Ureter (tissue), 1 donor: ENCODE data around the gene ZNF768. TPM values are rescaled to one million over a fixed set of nuclear protein-coding genes. Genes with fewer than 3 reads are reported as not detected.
"Not testable (repeated sequence)": the region's sequence is repeated elsewhere in the genome, so short reads cannot be mapped to it uniquely, and the experiment has no call there.

Experiments
- DNase-seq: peaks from one replicate; pipeline ENCODE4 v3.0.0-alpha.2; 2020; ENCODE audit warnings: low spot score
- total RNA-seq: library from RNA; stranded (reverse); gene quantifications from one replicate; pipeline ENCODE4 v1.2.4, GENCODE V29; 2023
- donor health status: DM: yes; HTN: yes; CAD: no.

Gene ZNF768
- total RNA-seq, 1 donor from 2014 or later: 37.6 TPM

DNA sequence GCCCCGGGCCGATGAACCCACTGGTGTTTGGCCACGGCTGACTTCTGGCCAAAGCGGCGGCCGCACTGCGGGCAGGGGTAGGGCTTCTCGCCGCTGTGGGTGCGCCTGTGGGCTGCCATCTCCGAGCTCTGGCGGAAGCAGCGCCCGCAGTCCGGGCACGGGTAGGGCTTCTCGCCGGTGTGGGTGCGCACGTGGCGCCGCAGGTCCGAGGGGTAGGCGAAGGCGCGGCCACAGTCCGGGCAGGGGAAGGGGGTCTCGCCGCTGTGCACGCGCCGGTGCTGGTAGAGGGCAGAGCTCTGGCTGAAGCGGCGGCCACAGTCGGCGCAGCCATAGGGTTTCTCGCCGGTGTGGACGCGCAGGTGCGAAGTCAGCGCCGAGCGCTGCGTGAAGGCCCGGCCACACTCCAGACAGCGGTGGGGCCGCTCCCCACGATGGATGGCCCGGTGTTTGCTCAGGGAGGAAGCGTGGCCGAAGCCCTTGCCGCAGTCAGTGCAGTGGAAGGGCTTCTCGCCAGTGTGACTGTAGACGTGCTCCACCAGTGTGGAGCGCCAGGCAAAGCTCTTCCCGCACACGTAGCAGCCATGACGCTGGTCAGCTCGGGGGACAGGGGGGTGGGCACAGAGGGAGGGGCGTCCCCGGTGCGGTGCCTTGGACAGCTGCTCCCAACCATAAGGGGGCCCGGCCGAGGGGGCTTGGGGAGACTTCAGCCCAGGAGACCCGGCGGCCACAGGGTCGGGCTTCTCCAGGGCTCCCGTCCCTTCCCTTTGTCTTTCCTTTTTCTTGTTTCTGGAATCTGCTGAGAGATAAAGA is 29.2 kb upstream of the ZNF768 start:
- DNase-seq: no peak

DNA sequence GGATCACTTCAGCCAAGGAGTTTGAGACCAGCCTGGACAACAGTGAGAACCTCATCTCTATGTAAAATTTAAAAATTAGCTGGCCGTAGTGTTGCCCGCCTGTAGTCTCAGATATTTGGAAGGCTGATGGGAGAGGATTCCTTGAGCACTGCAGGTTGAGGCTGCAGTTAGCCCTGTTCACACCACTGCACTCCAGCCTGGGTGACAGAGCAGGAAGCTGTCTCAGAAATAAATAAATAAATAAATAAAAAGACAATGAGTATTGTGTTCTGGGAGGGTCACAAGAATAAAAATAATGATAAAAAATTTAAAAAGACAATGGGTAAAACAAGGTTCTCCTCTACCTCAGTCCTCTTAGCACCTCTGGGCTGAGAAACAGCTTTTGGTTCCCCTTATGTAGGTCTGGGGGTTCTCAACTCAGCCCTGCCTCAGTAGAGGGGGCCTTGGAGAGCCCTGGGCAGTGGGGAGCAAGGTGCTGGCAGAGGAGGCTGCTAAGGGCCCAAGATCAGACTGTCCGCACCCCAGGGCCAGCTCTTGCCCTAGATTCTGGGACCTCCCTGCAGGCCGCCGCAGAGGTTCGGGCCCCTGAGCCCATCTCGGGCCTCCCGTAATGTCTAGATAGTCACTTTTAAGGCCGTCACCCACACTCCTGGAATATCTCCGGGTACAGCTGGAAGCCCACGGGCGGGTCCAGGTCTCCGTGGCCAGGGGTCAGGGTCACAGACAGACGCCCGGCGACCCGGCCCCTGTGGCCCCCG is 28.4 kb upstream of the ZNF768 start:
- no peak for DNase-seq

DNA sequence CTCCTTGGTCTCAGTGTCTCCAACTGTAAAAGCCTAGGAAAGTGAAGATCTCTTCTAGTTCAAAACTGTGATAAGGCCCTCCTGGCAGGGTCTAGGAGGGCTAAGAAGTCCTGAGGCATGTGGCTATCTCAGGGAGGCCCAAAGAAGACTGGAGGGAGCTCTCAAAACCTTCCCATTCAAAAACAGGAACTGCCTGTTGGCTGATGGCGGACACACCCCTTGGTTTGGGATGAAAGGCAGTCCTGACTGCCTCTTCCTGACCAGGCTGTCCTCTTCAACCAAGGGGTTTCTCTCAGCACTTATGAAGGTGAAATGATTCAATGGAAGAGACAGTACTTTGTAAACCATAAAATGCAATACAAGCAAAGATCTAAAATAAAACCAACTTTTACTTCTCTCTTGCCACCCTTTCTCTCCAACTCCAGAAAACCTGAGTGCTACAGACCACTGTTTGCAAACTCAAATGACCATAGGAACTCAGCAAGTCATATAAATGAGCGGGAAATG is 27.1 kb upstream of the ZNF768 start:
- DNase-seq: no peak

DNA sequence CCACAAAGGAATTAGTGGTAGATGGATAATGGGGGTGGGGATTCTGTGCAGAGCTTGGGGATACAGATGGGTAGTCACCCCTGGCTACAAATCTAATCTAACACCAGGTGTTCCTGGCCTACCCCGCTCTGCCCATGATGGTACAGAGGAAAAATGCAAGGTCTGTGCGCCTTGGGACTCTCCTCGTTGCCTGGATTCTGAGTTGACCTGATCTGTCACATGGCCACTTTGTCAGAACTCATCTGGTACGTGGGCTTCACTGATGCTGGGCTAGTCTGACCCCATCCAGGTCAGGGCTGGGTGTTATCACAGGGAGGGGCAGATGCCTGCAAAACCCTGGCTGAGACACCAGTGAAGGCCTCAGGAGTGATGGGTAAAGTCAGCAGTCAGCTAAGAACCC is 26.6 kb upstream of the ZNF768 start:
- DNase-seq: no peak

DNA sequence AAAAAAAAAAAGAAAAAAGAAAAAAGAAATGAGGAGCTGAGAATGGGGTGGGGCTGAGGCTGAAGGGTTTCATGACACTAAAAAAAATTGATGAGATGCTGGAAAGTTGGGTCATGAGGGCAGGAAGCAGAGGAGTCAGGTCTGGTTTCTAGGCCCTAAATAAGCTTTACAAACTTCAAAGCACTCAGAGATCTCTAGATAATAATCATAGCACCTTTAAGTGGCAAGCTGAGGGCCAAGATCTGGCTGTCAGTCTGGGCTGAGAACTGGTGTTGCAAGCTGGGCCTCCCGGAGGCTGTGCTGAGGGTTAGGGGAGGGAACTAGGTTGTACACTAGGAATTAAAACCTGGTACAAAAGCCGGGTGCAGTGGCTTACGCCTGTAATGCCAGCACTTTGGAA is 25.4 kb upstream of the ZNF768 start:
- no peak for DNase-seq

DNA sequence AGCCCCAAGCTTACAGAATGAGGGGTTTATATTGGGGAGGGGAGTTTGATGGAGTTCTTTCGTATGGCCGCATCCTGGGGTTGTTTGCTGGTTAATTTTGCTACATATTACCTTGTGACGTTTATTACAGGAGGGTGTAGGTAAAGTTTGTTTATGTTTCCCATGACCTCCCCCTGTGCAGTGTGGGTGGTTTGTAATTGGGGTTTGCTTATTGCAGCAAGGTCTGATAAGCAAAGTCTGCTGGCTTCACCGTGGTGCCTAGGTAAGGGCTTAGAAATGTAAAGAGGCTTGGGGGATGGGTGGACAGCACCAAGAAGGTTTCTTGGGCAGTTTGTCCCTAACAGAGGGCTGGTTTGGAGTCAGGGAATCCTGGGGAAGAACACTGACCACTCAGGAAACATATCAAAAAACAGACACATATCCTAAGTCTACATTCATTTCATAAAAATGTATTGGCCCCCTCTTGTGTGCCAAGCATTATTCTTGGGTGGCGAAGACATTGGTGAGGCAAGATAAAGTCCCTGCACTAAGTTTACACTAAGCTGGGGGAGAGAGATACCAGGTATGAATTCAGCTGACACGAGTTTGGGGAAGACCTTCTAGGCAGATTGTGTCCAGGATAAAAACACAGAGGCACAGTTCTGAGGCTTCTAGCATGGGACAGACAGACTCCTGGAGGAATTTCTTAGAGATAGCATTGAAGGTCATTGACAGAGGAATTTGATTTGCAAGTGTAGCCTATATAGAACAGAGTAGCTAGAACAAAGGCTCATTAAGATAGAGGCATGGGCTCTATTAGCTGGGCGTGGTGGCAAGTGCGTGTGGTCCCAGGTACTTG is 22.3 kb upstream of the ZNF768 start:
- no peak for DNase-seq

DNA sequence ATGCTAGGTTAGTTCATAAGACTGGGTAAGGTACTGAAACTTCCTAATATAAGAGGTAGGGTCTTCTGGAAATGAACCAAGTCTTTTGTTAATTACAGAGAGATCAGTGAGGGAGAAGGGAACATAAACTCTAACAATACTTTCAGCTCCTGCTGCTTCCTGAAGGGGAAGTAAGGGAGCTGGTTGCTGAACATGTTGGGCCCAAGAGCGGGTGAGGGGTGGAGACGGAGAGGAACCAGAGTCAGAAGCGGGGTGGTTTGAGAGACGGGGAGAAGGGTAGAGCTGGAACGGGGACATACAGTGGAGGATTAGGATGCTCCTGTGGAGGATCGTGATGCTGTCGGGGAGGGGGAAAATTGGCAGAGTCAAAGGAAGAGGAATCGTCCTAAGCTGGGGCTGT is 19.7 kb upstream of the ZNF768 start:
- DNase-seq: no peak

DNA sequence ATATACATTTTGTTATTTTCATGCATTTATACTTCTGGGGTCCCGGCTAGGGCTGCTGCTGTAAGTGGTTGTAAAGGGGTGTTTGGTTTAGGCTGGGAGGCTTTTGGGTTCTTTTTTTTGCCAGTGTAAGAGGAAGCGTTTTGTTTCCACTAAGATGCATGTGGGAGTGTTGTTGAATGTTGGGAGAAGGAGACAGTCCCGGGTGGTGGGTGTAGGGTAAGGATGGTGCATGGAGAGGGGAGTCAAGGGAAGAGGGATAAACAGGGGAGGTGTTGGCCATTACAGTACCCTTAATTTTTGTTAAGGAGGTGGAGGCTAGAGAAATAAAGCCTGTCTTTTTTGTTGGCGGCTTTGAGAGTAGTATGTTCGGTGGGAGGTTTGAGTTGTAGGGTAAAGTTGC is 16.7 kb upstream of the ZNF768 start:
- no peak for DNase-seq

DNA sequence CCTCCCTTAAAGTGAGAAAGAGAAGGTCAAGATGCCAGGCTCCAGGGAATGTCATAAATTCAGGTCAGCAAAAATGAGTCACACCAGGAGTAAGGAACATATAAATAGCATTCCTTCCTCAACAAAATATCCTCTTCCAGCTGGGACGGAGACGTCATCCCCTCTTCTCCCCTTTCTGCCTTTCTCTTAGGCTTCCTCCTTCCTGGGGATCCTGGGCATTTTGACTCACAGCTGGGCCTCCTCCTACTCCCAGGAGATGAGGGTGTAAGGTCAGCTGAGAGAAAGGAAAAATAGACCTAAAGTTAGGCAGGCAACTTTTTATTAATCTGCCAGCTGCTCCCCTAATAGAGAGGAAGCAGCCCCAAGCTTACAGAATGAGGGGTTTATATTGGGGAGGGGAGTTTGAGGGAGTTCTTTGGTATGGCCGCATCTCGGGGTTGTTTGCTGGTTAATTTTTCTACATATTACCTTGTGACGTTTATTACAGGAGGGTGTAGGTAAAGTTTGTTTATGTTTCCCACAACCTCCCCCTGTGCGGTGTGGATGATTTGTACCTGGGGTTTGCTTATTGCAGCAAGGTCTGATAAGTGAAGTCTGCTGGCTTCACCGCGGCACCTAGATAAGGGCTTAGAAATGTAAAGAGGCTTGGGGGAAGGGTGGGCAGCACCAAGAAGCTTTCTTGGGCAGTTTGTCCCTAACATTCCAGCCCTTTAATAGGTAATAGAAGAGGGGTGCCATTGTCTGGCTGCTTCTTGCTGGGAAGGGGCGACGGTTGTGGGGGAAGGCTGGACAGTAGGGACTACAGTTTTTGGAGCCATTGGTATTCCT is 15.3 kb upstream of the ZNF768 start:
- no peak for DNase-seq

DNA sequence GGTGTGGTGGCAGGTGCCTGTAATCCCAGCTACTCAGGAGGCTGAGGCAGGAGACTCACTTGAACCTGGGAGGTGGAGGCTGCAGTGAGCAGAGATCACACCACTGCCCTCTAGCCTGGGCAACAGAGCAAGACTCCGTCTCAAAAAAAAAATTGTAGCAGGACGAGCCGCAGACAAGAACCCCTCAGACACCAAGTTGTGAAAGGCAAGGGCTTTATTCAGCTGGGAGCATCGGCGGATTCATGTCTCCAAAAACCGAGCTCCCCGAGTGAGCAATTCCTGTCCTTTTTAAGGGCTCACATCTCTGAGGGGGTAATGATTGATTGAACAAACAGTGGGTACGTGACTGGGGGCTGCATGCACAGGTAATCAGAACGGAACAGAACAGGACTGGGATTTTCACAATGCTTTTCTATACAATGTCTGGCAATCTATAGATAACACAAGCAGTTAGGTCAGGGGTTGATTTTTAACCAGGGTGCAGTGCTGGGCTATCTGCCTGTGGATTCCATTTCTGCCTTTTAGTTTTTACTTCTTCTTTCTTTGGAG is 14.6 kb upstream of the ZNF768 start:
- not testable (repeated sequence) for DNase-seq

DNA sequence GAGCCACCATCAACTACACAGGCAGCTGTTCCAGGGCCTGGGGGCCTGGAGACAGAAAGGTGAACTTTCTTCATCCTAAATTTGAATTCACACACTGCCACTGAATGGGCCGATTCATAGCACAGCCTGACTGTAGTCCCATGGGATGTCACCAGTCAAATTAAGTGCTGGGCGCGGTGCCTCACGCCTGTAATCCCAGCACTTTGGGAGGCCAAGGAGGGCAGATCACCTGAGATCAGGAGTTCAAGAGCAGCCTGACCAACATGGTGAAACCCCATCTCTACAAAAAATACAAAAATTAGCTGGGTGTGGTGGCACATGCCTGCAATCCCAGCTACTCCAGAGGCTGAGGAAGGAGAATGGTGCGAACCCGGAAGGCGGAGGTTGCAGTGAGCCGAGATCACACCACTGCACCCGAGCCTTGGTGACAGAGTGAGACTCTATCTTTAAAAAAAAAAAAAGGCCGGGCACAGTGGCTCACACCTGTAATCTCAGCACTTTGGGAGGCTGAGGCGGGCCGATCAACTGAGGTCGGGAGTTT is 13.7 kb upstream of the ZNF768 start:
- not testable (repeated sequence) for DNase-seq

DNA sequence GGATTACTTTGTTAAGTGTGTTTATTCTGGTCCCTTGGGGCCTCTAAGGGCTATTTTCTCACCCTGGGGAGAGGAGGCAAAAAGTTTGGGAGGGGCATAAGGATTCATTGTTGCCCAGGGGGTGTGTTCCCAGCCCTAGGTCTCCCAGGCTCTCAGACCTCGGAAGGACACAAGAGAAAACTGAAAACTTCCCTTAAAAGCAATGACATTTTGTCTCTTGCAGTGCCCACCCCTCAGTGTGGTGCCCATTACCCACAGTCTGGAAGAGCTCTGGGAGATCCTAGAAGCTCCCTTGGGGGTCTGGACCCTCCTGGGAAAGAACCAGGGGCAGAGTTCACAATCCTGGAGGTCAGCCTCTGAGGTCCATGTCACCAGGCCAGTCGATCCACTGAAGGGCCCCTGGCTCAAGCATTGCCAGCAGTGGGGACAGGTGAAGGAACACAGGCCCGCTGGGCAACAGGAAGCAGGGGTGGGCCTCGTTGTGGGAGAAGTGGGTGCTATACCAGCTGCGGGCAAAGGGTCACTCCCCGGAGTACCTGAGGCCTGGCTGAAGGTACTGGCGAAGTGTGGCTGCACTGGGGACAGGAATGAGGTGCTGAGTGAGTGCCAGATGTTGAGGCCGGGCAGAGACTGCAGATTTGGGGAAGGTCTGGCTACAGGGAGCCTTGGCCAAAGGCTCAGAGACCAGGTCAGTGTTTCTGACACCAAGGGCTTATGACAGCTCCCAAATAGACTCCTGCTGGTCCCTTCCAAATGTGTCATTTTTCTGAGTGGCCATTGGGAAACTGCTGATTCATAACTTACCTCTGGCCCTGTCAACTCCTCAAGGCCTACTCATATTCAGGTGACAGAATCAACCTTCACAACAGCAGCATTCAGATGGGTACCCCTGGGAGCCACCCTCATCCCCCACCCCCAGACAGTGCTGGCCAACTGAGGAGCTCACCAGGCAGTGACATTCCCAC is 12.9 kb upstream of the ZNF768 start:
- DNase-seq: no peak

DNA sequence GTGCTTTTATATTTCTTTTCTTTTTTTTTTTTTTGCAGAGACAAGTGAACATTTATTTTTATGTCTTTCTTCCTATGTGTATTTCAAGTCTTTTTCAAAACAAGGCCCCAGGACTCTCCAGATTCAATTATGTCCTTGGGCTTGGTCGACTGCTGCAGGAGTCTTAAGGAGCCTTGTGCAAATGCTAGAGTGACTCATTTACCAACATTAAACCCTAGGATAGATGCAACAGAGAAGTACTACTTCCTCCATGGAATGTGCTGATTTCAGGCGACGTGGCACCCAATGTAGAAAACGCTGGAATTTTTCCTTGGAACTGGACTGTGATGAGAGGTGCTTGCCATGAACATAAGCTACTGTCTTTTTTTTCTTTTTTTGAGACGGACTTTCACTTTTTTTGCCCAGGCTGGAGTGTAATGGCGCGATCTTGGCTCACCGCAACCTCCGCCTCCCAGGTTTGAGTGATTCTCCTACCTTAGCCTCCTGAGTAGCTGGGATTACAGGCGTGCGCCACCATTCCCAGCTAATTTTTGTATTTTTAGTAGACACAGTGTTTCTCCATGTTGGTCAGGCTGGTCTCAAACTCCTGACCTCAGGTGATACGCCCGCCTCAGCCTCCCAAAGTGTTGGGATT is 10.1 kb upstream of the ZNF768 start:
- DNase-seq: not testable (repeated sequence)

DNA sequence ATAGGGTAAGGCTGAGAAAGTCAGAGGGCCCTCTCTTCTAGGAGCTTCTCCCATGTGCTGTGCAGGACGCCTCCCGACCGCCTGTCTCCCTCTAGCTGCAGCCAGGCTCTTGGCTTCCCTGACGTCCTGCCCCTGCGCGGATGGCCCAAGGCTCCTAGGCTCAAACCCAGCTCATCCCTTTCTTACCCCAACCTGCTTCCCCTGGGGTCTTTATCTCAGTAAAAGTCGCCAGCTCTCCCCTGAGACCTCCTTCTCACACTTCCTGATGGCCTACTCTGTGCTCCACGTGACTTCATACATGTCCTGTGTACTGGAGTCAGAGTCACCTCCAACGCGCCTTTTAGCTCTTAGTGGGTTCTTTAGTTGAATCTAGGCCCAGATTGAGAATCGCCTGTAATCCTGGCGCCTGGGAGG is 9.4 kb upstream of the ZNF768 start:
- peak; percentile 76 for DNase-seq

DNA sequence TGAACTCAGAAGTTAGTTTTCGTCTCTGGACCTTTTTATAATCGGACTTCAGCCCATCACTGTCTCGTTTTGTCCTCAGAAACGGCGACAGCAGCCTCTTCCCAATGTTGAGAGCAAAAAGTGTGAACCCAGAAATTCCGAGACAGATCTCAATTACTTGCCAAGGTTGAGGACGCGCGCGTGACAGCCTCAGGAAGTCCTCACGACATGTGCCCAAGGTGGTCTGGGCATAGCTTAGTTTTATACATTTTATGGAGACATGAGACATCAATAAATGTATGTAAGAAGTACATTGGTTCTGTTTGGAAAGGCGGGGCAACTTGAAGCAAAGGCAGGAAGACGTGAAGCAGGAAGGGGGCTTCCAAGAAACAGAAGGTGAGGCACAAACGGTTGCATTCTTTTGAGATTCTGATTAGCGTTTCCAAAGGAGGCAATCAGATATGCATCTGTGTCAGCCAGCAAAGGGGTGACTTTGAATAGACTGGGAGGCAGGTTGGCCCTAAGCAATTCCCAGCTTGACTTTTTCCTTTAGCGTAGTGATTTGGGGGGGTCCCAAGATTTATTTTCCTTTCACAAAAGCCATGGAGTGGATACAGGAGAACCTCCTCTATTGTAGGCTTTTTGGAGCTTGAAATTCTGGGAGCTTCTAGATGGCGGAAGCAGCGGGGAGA is 8.9 kb upstream of the ZNF768 start:
- DNase-seq: no peak

DNA sequence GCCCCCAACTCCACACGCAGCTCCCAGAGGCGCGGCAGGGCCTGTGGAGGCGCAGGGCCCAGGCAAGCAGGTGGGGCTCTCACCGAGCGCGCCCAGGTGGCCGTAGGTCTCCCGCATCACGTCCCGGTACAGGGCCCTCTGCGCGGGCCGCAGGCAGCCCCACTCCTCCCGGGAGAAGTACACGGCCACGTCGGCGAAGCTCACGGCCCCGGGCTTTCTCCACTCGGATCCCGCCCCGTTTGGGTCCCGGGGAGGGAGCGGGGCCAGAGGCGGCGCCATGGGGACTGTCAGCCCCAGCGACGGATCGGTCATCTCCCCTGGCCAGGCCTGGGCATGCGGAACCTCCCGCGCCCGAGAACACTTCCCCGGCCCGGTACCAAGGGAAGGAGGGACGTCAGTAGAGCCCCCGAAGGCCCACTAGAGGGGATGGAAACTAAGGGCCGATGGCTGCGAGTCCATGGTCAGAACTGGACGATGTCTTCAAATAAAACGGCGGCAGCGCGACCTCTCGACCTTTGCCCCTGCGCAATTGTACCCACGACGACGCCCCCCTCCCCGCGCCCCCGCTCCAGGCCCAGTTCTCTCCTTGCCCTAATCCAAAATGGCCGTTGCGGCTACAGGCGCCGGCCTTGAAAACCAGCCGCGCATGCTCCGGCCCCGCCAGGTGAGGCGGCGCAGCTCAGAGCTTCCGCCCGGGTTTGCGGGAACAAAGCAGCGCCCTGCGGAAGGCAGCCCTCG is 8.2 kb upstream of the ZNF768 start, which contains the start of gene ZNF747:
ZNF747 (minus strand) TSS at position 491 of the 738 bp plus-strand sequence; CDS start at position 312, 179 bp downstream.
- peak; percentile 94 for DNase-seq

DNA sequence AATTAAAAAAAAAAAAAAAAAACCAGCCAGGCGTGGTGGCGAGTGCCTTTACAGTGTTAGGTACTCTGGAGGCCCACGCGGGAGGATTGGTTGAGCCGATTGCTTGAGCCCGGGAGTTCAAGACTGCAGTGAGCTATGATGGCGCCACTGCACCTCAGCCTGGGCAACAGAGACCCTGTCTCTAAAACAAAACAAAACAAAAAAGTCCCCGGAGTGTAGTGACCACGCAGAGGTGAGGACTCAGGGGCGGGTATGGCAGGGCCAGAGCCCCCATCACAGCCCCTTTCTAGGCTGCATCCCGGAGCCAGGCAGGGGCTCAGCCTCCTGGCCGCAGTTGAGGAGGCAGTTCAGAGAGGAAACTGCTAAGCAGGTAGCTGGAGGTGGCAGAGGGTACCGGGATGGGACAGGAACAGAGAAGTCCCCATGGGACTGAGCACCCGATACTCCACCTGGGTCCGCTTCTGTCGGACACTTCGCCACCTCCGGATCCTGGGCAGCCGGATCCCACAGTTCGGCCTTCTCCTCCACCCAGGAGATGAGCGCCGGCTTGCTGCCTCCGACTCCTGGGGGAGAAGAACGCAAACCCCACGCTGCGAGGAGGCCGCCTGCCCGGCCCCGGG is 7.5 kb upstream of the ZNF768 start:
- no peak for DNase-seq
